ENCODE data around the gene EXOC5.
"Not testable (repeated sequence)": the region's sequence is repeated elsewhere in the genome, so short reads cannot be mapped to it uniquely, and the experiment has no call there.

- not testable (repeated sequence) for TF ChIP-seq CTCF, POLR2A (IDR thresholded peaks at IDR 0.05)
Observed at GRCh38 chr14:57228320-57228719, 40.4 kb downstream of the EXOC5 start.

All from uterus (tissue), 2 donors.